ENCODE data around the gene EML5.

DNA sequence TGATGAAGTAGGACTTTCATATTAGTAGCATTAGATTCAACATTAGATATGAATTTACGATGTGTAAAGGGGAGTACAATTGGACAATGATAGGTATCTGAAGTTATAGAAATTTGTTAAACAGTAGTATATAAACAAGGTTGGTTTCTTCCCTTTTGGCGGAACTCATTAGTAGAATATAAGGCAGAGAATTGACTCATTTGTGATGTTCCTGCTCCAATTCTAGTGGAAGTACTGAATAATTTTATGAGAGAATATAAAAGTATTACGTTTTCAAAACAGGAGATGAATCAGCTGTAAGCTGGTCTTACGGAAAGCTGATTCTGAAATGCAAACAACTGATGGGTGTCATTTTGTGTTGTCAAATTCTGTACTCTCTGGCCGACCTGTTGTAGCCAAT lies 216.5 kb downstream of the EML5 start:
- TF ChIP-seq, protein P1, sequence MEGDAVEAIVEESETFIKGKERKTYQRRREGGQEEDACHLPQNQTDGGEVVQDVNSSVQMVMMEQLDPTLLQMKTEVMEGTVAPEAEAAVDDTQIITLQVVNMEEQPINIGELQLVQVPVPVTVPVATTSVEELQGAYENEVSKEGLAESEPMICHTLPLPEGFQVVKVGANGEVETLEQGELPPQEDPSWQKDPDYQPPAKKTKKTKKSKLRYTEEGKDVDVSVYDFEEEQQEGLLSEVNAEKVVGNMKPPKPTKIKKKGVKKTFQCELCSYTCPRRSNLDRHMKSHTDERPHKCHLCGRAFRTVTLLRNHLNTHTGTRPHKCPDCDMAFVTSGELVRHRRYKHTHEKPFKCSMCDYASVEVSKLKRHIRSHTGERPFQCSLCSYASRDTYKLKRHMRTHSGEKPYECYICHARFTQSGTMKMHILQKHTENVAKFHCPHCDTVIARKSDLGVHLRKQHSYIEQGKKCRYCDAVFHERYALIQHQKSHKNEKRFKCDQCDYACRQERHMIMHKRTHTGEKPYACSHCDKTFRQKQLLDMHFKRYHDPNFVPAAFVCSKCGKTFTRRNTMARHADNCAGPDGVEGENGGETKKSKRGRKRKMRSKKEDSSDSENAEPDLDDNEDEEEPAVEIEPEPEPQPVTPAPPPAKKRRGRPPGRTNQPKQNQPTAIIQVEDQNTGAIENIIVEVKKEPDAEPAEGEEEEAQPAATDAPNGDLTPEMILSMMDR (IDR thresholded peaks at IDR 0.05) = no peak
- no peak for TF ChIP-seq POLR2A (IDR thresholded peaks at IDR 0.05)
